ENCODE measurements around the gene SYNPO2L.
"Not testable (repeated sequence)": the region's sequence is repeated elsewhere in the genome, so short reads cannot be mapped to it uniquely, and the experiment has no call there.

The SYNPO2L gene

DNA sequence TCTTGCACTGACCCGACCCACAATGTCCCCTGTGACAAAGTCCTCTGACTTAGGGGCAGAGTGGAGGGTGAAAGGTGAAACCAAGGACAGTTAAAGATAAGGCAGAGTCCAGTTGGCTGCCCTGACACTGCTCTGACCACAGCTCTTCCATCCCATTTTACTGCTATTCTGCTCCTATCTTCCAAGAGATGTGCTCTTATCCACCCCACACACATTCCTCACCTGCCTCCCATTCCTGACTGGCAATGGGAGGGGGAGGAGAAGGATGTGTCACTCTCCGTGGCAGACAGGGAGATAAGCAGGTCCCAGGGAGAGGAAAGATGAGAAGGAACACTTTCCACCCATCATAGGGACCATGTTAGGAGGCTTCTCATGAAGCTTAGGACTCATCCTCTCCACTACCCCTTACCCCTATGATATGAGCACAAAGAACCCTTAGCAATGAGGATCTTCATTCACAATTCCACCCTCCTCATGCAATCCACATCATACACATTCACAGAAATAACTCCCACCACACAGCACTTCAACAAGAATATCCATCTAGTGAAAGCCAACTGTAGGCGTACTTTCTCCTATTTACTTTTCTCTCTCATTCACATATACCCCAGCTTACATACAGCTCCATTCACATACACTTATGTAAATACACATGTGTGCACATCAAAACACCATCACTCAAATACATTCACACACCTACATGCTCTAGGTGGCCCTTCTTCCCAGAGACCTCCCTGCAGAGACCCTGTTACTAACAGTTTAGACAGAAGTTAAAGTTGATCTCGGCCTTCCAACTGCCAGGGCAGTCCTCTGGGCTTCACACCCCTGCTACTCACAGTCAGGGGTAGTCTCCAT, 6.6 kb downstream of the SYNPO2L start:
- no peak for DNase-seq

DNA sequence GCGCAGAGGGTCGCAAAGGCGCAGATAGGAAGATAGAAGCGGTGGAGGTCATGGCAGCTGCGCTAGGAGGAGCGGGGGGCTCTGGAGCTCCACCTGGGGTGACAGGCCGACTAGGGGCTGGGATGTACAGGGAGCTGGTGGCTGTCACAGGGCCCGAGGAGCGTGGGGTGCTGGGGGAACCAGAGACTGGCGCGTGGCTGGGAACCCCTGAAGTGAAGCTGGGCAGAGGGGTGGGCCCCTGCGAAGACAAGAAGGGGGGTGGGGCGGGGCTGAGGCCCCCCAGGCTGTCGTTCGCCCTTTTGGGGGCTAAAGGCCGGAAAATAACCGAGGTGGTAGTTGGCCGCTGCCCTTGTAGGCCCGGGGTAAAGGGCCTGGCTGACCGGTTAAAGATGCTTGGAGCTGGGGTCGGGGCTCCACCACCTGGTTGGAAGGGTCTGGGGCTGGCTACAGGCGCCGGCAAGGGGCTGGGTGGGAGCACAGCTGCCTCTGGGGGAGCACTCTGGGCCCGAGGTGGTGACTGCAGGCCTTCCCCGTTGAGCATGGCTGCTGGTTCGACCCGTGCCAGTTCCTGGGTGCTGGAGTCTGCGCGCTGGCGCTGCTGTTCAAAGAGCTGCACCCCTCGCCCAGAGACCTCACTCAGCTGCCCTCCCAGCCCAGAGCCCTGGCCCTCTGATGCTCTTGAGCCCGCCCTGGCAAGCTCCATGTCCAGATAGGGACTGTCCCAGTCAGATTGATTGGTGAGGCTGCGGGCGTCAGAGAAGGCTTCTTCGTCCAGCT, 7.8 kb downstream of the SYNPO2L start:
- DNase-seq = no peak

GRCh38 chr10:73647211-73647874, 8.5 kb downstream of the SYNPO2L start:
- peak; percentile 51 for DNase-seq

- DNase-seq = no peak
These were observed 9.2 kb downstream of the SYNPO2L start for GRCh38 chr10:73646598-73647041.

GRCh38 chr10:73645251-73645650, 10.6 kb downstream of the SYNPO2L start:
- DNase-seq = no peak

DNA sequence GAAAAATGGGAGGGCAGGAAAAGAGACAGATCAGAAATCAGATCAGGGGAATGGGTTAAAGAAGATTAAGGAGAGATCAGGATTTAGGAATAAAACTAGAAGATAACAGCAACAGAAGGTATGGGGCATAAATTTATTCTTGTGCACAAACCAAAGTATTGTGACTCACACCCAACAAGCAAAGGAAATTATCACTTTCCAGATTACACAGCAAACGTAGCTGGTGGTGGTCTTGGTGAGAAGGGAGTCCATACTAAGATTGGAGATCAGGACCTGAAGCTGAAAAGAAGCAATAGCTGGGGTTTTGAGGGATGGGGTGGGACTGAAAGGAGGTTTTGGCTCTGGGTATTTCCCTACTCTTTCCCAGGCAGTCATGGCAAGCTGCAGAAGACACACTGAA, 11.1 kb downstream of the SYNPO2L start:
- DNase-seq = no peak

DNA sequence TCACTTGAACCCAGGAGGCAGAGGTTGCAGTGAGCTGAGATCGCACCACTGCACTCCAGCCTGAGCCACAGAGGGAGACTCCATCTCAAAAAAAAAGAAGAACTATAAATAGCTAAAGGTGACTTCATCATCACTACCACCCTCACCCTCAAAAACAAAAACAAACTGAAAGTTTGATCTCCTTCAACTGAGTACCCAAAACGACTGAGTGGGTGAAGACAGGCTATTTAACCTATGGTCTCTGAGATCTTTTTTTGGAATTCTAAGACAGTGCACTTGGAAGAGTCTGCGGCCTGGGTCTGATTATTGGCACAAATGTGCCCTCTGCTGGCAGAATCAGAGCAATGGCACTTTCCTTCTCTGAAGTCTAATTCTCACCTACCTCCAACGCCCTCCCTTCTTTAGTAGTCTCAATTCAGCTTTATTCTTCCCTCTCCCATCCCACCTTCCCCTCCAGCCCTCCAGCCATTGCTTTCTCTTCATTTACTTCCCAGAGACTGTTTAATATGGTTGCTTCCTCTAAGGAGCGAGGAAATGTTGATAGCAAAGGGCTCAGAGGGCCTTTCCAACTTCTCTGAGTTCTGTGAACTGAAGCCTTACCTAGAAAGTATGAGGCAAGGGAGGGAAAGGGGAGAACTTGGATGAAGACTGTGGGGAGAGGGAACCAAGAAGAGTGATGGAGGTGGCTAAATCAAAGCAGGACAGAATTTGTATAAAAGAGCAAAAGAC, 11.7 kb downstream of the SYNPO2L start:
- DNase-seq = peak; percentile 48

DNA sequence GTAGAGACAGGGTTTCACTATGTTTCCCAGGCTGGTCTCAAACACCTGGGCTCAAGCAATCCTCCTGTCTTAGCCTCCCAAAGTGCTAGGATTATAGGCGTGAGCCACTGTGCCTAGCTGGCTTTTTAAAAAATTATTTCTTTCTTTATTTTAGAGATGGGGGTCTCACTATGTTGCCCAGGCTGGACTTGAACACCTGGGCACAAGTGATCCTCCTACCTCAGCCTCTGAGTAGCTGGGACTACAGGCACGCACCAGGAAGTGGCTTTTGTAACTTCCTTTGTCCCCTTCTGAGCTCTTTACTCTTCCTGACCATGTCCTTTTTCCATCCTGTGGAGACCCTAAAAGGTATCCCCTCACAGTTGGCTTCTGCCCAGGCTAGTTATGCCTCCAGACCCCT, 12.5 kb downstream of the SYNPO2L start:
- no peak for DNase-seq

DNA sequence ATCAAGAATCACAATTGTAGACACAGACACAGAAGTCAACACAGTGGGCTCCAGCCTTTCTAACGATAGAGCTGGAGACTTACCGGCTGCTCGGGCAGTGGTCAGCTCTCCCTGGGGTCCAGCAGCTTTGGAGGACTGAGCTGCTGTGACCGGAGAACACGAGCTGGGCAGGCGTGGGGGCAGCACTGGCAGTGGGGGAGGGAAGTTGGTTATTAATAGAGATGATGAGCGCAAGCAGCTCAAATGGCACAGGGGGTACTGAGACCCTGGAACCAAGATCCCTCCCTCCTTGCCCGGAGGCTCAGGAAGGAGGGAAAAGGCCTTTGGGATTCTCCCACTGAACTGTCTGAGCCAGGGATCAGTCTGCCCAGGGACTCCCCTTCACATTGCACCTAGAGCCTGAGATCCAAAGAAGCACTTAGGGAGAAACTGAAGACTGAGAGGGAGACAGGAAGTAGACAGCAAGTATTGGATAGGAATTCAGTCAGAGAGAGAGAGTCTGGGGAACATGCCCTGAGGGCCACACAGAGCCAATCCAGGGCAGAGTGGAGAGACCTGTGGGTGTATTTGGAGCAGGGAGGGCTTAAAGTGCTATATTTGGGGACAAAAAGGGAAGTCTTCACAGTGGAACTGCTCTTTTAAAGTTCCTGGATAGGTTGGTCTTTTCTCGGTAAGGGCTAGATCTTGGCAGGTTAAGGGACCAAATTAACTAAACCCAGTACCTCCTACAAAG, 14.3 kb downstream of the SYNPO2L start, which contains the start of gene MYOZ1:
MYOZ1 (minus strand) TSS at position 147 of the 733 bp plus-strand sequence. CDS start 1,457 bp downstream, outside the sequence.
- DNase-seq = no peak

DNA sequence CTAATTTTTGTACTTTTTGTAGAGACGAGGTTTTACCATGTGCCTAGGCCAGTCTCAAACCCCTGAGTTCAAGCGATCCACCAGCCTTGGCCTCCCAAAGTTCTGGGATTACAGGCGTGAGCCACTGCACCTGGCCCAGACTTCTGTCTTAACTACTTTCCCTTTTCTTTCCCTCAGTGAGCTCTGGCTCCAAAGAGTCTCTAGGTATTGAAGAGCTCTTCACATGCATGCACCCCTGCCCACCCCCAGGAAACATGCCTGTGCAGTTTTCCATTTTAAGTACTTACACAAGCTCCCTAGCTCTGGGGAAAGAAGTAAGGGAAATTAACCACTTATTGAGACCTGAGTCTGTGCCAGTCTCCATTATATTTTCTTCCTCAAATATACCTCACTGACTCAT, 16.5 kb downstream of the SYNPO2L start:
- DNase-seq = no peak

DNA sequence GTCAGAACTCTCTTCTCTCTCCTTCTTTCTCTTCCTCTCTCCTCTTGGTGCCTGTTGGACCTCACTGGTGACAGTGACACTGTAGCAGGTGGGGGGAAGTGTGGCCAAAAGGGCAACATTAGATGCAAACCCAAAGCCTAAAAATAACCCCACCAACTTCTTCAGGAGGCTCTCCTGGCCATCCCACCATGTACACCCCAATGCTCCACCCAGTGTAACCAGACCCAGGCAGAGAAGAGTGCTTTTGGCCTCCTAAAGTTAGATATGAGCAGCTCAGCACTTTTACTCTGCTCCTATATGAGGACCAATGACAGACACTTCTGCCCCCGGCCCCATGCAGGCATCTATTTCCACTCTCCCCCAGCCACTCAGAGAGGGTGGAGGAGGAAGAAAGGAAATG, 20.0 kb downstream of the SYNPO2L start:
- no peak for DNase-seq

- no peak for DNase-seq
These were observed 21.4 kb downstream of the SYNPO2L start for GRCh38 chr10:73634421-73634820.

GRCh38 chr10:73629165-73629564, 26.7 kb downstream of the SYNPO2L start:
- DNase-seq = no peak

- DNase-seq = no peak
These were observed 27.4 kb downstream of the SYNPO2L start for GRCh38 chr10:73628405-73628804.

DNA sequence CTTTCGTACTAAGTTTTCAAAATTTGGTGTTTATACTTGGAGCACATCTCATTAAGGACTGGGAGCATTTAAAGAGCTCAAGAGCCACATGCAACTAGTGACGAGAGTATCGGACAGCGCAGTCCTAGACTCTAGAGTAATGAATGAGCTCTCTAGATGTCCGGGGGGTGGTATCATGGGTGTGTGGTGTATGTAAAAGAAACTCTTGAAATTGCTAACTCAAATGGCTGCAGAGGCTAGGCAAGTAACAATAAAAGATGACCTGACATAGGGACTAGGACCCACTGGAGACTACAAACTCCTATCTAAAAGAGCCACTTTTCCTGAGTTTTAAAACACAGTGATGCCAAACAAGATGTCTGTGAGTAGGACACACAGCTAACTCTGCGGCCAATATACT, 28.5 kb downstream of the SYNPO2L start:
- DNase-seq = no peak

- DNase-seq = peak; percentile 93
These were observed 29.7 kb downstream of the SYNPO2L start for GRCh38 chr10:73625884-73626752.

DNA sequence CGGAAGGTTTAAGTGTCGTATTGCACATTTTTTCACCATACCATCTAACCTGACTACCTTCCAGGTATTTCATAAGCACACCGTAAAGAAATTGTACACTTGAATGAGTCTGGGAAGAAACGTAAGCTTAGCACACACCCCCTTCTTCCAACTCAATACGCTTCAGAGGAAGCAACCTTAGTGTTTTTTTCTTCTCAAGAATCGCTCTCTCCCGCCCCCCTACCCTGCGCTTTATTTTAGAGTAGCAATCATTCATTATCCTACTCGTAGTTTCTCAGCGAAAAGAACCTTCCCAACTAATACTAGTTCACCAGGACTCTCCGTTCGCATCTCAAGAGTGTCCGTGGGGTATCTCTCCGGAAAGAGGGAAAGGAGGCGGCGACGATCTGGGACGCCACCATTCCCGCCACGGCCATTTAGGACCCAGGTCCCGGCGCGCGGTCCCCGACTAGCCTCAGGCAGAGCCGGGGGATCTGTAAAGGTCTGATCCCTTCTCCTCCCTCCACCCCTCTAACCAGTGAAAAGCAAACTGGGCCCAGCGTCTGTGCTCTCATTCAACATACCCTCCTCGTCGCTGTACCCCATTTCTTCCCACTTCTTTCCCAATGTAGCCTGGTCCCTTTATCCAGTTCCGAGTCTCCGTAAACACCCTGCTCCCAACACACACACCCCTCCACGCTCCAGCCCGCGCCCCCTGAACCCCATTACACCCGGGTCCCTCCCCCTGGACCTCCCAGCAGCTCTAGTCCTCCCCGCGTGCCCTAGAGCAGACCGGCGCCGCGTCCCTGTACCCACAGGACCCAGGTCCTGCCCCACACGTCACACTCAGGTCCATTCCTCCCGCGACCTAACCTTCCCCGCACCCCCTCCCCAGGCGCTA, 30.6 kb downstream of the SYNPO2L start:
- peak; percentile 44 for DNase-seq

GRCh38 chr10:73623056-73623455, 32.8 kb downstream of the SYNPO2L start:
- no peak for DNase-seq

- not testable (repeated sequence) for DNase-seq
These were observed 34.9 kb downstream of the SYNPO2L start for GRCh38 chr10:73620974-73621373.

DNA sequence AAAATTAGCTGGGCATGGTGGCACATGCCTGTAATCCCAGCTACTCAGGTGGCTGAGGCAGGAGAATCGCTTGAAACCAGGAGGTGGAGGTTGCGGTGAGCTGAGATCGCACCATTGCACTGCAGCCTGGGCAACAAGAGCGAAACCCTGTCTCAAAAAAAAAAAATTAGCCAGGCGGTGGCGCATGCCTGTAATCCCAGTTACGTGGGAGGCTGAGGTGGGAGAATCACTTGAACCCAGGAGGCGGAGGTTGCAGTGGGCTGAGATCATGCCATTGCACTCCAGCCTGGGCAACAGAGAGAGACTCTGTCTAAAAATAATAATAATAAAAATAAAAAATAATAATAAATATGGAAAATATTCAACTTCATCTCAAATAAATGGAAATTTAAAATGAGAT, 38.7 kb downstream of the SYNPO2L start:
- DNase-seq = not testable (repeated sequence)
